Choroid plexus epithelial cell (primary cell): ENCODE results near the gene RPTOR.

Experiments used
- DNase-seq: peaks from one replicate; pipeline ENCODE4 v3.0.0-alpha.2; 2010; ENCODE audit warnings: low read depth
- H3K4me3 ChIP-seq: 2 replicates; pipeline ENCODE4 v1.5.1; 2011; ENCODE audit warnings: low read depth, mild to moderate bottlenecking, control low read depth, low read length, moderate library complexity
- CTCF ChIP-seq: conservative IDR thresholded peaks from 2 replicates; pipeline ENCODE4 v1.5.1; 2011; ENCODE audit warnings: low read depth, mild to moderate bottlenecking, control low read depth, inconsistent platforms, low read length, moderate library complexity

RPTOR gene

GRCh38 chr17:80523054-80523744 lies 21.4 kb upstream of the RPTOR start:
- TF ChIP-seq CTCF, result no peak
- no peak for DNase-seq
- no peak overlapping the region for H3K4me3 ChIP-seq

GRCh38 chr17:80523956-80524712 lies 20.5 kb upstream of the RPTOR start:
- H3K4me3 ChIP-seq, result no peak overlapping the region
- DNase-seq, result no peak
- TF ChIP-seq CTCF, result no peak

- no peak for DNase-seq
- no peak overlapping the region for H3K4me3 ChIP-seq
- TF ChIP-seq CTCF, result no peak
Observed at GRCh38 chr17:80526116-80526910, 18.3 kb upstream of the RPTOR start.

GRCh38 chr17:80527016-80527645 lies 17.5 kb upstream of the RPTOR start:
- H3K4me3 ChIP-seq, result no peak overlapping the region
- TF ChIP-seq CTCF, result no peak
- no peak for DNase-seq

- H3K4me3 ChIP-seq, result no peak overlapping the region
- no peak for TF ChIP-seq CTCF
- no peak for DNase-seq
Observed at GRCh38 chr17:80528536-80528935, 16.1 kb upstream of the RPTOR start.

- DNase-seq, result no peak
- H3K4me3 ChIP-seq, result no peak overlapping the region
- TF ChIP-seq CTCF, result no peak
Observed at GRCh38 chr17:80529104-80529903, 15.3 kb upstream of the RPTOR start.
